GM18519 (cell line): ENCODE data around the gene SRSF3.
"Not testable (repeated sequence)": the region's sequence is repeated elsewhere in the genome, so short reads cannot be mapped to it uniquely, and the experiment has no call there.

ENCODE experiments used
- ATAC-seq: cut with Tn5 transposase; IDR thresholded peaks from one replicate; pipeline ENCODE4 v1.9.1; 2021; ENCODE audit warnings: mild to moderate bottlenecking, moderate library complexity; ENCODE audit not compliant: unreplicated experiment, low FRiP score

Gene SRSF3

GRCh38 chr6:36603222-36604089 lies 9.3 kb downstream of the SRSF3 start:
- no peak for ATAC-seq

GRCh38 chr6:36604090-36605060 lies 10.2 kb downstream of the SRSF3 start:
- no peak for ATAC-seq

- no peak for ATAC-seq
These were observed 11.0 kb downstream of the SRSF3 start for GRCh38 chr6:36605143-36605542.

- ATAC-seq: no peak
These were observed 11.6 kb downstream of the SRSF3 start for GRCh38 chr6:36605560-36606391.

GRCh38 chr6:36607305-36607682 lies 13.1 kb downstream of the SRSF3 start:
- not testable (repeated sequence) for ATAC-seq

- ATAC-seq: no peak
These were observed 13.7 kb downstream of the SRSF3 start for GRCh38 chr6:36607683-36608386.

- no peak for ATAC-seq
These were observed 14.8 kb downstream of the SRSF3 start for GRCh38 chr6:36608788-36609563.

- ATAC-seq: no peak
These were observed 15.4 kb downstream of the SRSF3 start for GRCh38 chr6:36609582-36609981.

GRCh38 chr6:36610041-36610955 lies 16.1 kb downstream of the SRSF3 start:
- no peak for ATAC-seq

GRCh38 chr6:36610956-36611336 lies 16.8 kb downstream of the SRSF3 start:
- ATAC-seq: no peak

- not testable (repeated sequence) for ATAC-seq
These were observed 17.5 kb downstream of the SRSF3 start for GRCh38 chr6:36611679-36612078.

- no peak for ATAC-seq
These were observed 18.0 kb downstream of the SRSF3 start for GRCh38 chr6:36612101-36612625.

- ATAC-seq: no peak
These were observed 19.2 kb downstream of the SRSF3 start for GRCh38 chr6:36613200-36613995.

- ATAC-seq: no peak
These were observed 21.0 kb downstream of the SRSF3 start for GRCh38 chr6:36615018-36615761.

GRCh38 chr6:36616893-36617521 lies 22.8 kb downstream of the SRSF3 start:
- no peak for ATAC-seq
